Duodenal mucosa (tissue), 2 donors: ENCODE data around the gene POMGNT1.
A peak's percentile ranks its signal among the peaks of the same experiment; 100 is the strongest.
"Not testable (repeated sequence)": the region's sequence is repeated elsewhere in the genome, so short reads cannot be mapped to it uniquely, and the experiment has no call there.

Experiments
- H3K27ac ChIP-seq: one replicate; pipeline ENCODE4 v1.7.0; 2013; ENCODE audit warnings: low read depth, low read length
- H3K27me3 ChIP-seq, 2 donors: one replicate each; pipeline ENCODE4 v1.7.0; 2013; ENCODE audit warnings: low read length in 2 of 2, control low read depth in 1 of 2; ENCODE audit not compliant: insufficient read depth in 2 of 2, control insufficient read depth in 1 of 2
- H3K36me3 ChIP-seq, 2 donors: one replicate each; pipeline ENCODE4 v1.7.0; 2013; ENCODE audit warnings: low read length in 2 of 2, control low read depth in 1 of 2; ENCODE audit not compliant: insufficient read depth in 2 of 2, control insufficient read depth in 1 of 2
- H3K4me1 ChIP-seq, 2 donors: one replicate each; pipeline ENCODE4 v1.7.0; 2013; ENCODE audit warnings: low read length in 2 of 2, control low read depth in 1 of 2; ENCODE audit not compliant: insufficient read depth in 2 of 2, control insufficient read depth in 1 of 2
- H3K4me3 ChIP-seq, 2 donors: one replicate each; pipeline ENCODE4 v1.7.0; 2013; ENCODE audit warnings: low read length in 2 of 2, low read depth in 1 of 2
- H3K9ac ChIP-seq, 2 donors: one replicate each; pipeline ENCODE4 v1.7.0; 2013; ENCODE audit warnings: low read length in 2 of 2, low read depth in 1 of 2
- H3K9me3 ChIP-seq, 2 donors: one replicate each; pipeline ENCODE4 v1.7.0; 2013; ENCODE audit warnings: low read length in 2 of 2, control low read depth in 1 of 2; ENCODE audit not compliant: control insufficient read depth in 1 of 2

Gene POMGNT1

GRCh38 chr1:46197964-46198811, at the start of gene POMGNT1:
Gene POMGNT1 (minus strand): TSS chr1:46198434. CDS start chr1:46197821, 613 bp downstream.
- Histone ChIP-seq H3K27ac (peak within 1 kb of the TSS; percentile 13), H3K9ac (peak within 1 kb of the TSS; percentile 81 to 90), H3K4me3 (peak within 1 kb of the TSS; percentile 89 to 93), H3K36me3 (peaks cover 5 to 31% of the 10 kb centered on the region in 2 donors), H3K4me1 (peaks cover 23 to 27% of the 10 kb centered on the region in 2 donors), H3K27me3 (no peaks in the 10 kb centered on the region), H3K9me3 (no peaks in the 10 kb centered on the region)

GRCh38 chr1:46247436-46248121, 49.3 kb upstream of the POMGNT1 start, which contains the start of gene RAD54L:
Gene RAD54L (plus strand): TSS chr1:46247763. CDS start chr1:46248406, 643 bp downstream.
- peak within 1 kb of the TSS; percentile 65 to 75 for H3K9ac ChIP-seq
- peaks cover 14 to 24% of the 10 kb centered on the region in 2 donors for H3K4me1 ChIP-seq
- peak within 1 kb of the TSS; percentile 89 to 97 for H3K4me3 ChIP-seq
- no peaks in the 10 kb centered on the region for H3K9me3 ChIP-seq
- no peaks in the 10 kb centered on the region for H3K27me3 ChIP-seq
- peaks cover 0 to 6% of the 10 kb centered on the region in 2 donors for H3K36me3 ChIP-seq
- H3K27ac ChIP-seq: peak within 1 kb of the TSS; percentile 37

- Histone ChIP-seq H3K27ac (peak overlapping the region; percentile 37), H3K9me3 (no peaks in the 10 kb centered on the region), H3K27me3 (no peaks in the 10 kb centered on the region), H3K9ac (peak overlapping the region; percentile 65 to 75), H3K4me3 (peak overlapping the region; percentile 75 to 97), H3K36me3 (peaks cover 0 to 6% of the 10 kb centered on the region in 2 donors), H3K4me1 (peaks cover 14 to 24% of the 10 kb centered on the region in 2 donors)
Observed at GRCh38 chr1:46246548-46247435, 48.6 kb upstream of the POMGNT1 start.

- peak overlapping the region in 1 of 2 donors; percentile 75 for H3K9ac ChIP-seq
- peaks cover 14 to 24% of the 10 kb centered on the region in 2 donors for H3K4me1 ChIP-seq
- not testable (repeated sequence) for H3K27ac ChIP-seq, H3K27me3 ChIP-seq, H3K9me3 ChIP-seq, H3K36me3 ChIP-seq, H3K4me3 ChIP-seq
Observed at GRCh38 chr1:46246136-46246535, 47.9 kb upstream of the POMGNT1 start.

GRCh38 chr1:46244656-46245371, 46.6 kb upstream of the POMGNT1 start:
- H3K4me3 ChIP-seq: no peak overlapping the region
- no peak overlapping the region for H3K9ac ChIP-seq
- no peak overlapping the region for H3K27ac ChIP-seq
- H3K36me3 ChIP-seq: no peaks in the 10 kb centered on the region
- H3K9me3 ChIP-seq: no peaks in the 10 kb centered on the region
- H3K27me3 ChIP-seq: no peaks in the 10 kb centered on the region
- H3K4me1 ChIP-seq: peaks cover 14 to 24% of the 10 kb centered on the region in 2 donors

GRCh38 chr1:46243831-46244230, 45.6 kb upstream of the POMGNT1 start:
- H3K27me3 ChIP-seq, H3K4me3 ChIP-seq, H3K9me3 ChIP-seq, H3K9ac ChIP-seq, H3K36me3 ChIP-seq, H3K27ac ChIP-seq: not testable (repeated sequence)
- peaks cover 14 to 21% of the 10 kb centered on the region in 2 donors for H3K4me1 ChIP-seq

GRCh38 chr1:46242918-46243317, 44.7 kb upstream of the POMGNT1 start:
- H3K4me1 ChIP-seq: peaks cover 7 to 12% of the 10 kb centered on the region in 2 donors

GRCh38 chr1:46241733-46242132, 43.5 kb upstream of the POMGNT1 start:
- H3K27ac ChIP-seq, H3K9me3 ChIP-seq, H3K27me3 ChIP-seq, H3K9ac ChIP-seq, H3K4me1 ChIP-seq, H3K4me3 ChIP-seq, H3K36me3 ChIP-seq: not testable (repeated sequence)

More at GRCh38 chr1:46242918-46243317, 44.7 kb upstream of the POMGNT1 start:
- no peaks in the 10 kb centered on the region for H3K9me3 ChIP-seq
- H3K27ac ChIP-seq: no peak overlapping the region
- H3K27me3 ChIP-seq: no peaks in the 10 kb centered on the region
- H3K4me3 ChIP-seq: no peak overlapping the region
- H3K36me3 ChIP-seq: no peaks in the 10 kb centered on the region
- no peak overlapping the region for H3K9ac ChIP-seq

GRCh38 chr1:46238865-46239264, 40.6 kb upstream of the POMGNT1 start:
- not testable (repeated sequence) for H3K27me3 ChIP-seq, H3K9ac ChIP-seq, H3K4me3 ChIP-seq, H3K36me3 ChIP-seq, H3K4me1 ChIP-seq, H3K27ac ChIP-seq, H3K9me3 ChIP-seq
